Uterus (tissue), 2 donors: ENCODE data around the gene GTF2F2.

Source experiments
- CTCF ChIP-seq, 4 experiments: fragments of 200-600 bp in 2 of 4; fragments of 450-650 bp in 2 of 4; sonication (generic) in 2 of 4; IDR thresholded peaks; one replicate each; pipeline ENCODE4 v1.5.1; 2016 to 2019; ENCODE audit warnings: antibody characterized with exemption in 4 of 4, mild to moderate bottlenecking in 2 of 4, moderate library complexity in 1 of 4
- POLR2A ChIP-seq, 2 donors: fragments of 450-650 bp; IDR thresholded peaks; one replicate each; pipeline ENCODE4 v1.6.1; 2016; ENCODE audit warnings: antibody characterized with exemption in 2 of 2, mild to moderate bottlenecking in 1 of 2, moderate library complexity in 1 of 2

GRCh38 chr13:45333251-45333976 is 213.1 kb downstream of the GTF2F2 start:
- TF ChIP-seq CTCF (IDR thresholded peaks at IDR 0.05) (no peak), POLR2A (IDR thresholded peaks at IDR 0.05) (no peak)
